GM08714 (cell line): Measurements from ENCODE around the gene CUEDC1.

ENCODE experiments used
- H3K4me3 ChIP-seq: fragments of 200-500 bp; sonication (Bioruptor generic); 2 replicates; pipeline ENCODE4 v1.5.1; 2014; ENCODE audit warnings: mild to moderate bottlenecking, low read length, inconsistent platforms
- ZNF274 ChIP-seq: IDR thresholded peaks from 2 replicates; pipeline ENCODE4 v1.6.1; 2012; ENCODE audit warnings: mild to moderate bottlenecking, low read depth, low read length

CUEDC1 gene

GRCh38 chr17:57900991-57901743 lies 54.0 kb downstream of the CUEDC1 start:
- no peak overlapping the region for H3K4me3 ChIP-seq
- TF ChIP-seq ZNF274, result no peak

DNA sequence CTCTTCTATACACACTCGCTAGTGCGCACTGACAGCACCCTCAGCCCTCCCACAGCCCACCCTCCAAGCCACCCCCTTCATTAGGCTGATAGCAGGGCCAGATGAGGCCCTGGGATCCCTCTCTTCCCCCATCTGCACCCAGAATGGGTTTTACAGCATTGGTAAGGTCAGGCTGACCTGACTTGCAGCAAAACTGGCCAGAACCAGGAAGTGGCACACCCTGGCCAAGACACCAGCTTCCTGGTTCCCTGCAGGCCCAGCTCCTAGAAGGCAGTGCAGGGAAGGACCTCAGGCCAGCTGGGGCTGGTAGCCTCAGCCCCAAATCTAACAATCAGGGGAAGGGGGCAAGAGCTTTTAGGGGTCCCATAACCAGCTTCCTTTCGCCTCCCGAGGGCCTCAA lies 55.4 kb downstream of the CUEDC1 start:
- no peak for TF ChIP-seq ZNF274
- H3K4me3 ChIP-seq, result no peak overlapping the region

- TF ChIP-seq ZNF274, result no peak
Measured at GRCh38 chr17:57899391-57899790, 55.8 kb downstream of the CUEDC1 start.

DNA sequence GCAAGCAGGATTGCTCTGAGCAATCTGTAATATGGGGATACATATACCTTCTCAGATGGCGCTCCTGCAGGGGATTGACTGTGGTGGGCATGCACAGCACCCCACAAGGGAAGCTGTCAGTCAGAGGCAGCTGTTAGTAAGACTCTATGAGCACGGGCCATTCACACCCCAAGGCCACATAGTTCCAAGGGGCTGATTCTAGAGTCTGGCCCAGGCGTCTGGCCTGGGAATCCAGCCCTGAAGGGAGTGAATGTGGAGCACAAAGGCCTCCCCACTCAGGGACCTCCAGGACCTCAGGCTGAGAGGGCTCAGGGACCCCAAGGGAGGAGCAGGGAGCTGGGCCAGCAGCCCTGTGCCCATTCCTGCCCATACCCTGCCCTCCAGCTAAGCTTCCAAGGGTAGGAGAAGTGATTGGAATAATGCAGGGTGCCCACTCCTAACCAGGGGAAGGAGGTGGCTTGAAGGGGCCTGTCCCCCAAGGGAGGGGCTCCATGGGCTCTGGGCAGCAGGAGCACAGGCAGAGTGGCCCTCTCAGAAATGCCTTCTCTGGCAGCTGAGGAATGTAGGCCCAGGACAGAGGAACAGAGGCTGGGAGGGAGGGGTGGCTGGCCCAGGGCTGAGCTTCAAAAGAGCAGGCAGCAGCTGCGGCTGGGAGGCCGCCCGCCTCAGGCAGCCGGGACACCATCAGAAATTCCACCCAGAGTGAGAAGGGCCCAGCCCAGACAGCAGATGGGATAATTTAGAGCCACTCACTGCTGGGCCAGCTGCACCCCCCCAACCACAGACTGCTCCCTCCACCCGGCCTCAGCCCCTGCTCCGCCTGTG lies 56.5 kb downstream of the CUEDC1 start:
- H3K4me3 ChIP-seq, result no peak overlapping the region
- TF ChIP-seq ZNF274, result no peak

More at GRCh38 chr17:57899391-57899790, 55.8 kb downstream of the CUEDC1 start:
- no peak overlapping the region for H3K4me3 ChIP-seq

DNA sequence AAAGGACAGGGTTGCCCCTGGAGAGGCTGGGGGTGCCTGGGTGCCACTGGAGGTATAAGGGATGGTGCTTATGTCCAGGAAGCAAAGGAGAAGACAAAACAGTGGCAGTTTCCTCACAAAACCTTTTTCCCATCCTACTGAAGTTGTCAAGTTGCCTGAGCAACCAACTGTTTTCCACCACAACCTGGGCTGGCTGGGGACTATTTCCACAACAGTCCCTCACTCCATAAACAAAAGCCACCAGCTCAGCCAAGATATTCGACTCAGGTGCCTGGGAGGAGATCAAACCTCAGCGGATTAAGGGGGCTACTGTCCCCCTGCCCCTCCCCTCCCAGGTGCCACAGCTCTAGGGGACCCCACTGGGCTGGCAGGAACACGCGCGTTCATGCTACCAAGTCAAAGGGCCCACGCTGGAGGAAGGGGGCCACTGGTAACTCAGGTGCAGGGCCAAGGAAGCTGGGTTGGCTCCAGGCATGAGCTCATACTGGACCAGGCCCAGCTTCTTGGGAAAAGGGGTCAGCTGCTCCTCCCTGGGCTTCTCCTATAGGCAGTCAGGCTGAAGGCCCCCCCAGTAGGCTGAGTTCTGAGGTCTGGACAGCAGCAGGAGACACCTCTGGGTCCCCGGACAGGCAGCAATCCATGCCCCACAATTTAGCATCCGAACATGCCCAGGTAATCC lies 59.7 kb downstream of the CUEDC1 start:
- no peak for TF ChIP-seq ZNF274
- H3K4me3 ChIP-seq, result no peak overlapping the region

GRCh38 chr17:57894848-57895247 lies 60.4 kb downstream of the CUEDC1 start:
- no peak for TF ChIP-seq ZNF274

GRCh38 chr17:57892820-57893595 lies 62.2 kb downstream of the CUEDC1 start:
- no peak overlapping the region for H3K4me3 ChIP-seq
- no peak for TF ChIP-seq ZNF274

More at GRCh38 chr17:57894848-57895247, 60.4 kb downstream of the CUEDC1 start:
- no peak overlapping the region for H3K4me3 ChIP-seq

DNA sequence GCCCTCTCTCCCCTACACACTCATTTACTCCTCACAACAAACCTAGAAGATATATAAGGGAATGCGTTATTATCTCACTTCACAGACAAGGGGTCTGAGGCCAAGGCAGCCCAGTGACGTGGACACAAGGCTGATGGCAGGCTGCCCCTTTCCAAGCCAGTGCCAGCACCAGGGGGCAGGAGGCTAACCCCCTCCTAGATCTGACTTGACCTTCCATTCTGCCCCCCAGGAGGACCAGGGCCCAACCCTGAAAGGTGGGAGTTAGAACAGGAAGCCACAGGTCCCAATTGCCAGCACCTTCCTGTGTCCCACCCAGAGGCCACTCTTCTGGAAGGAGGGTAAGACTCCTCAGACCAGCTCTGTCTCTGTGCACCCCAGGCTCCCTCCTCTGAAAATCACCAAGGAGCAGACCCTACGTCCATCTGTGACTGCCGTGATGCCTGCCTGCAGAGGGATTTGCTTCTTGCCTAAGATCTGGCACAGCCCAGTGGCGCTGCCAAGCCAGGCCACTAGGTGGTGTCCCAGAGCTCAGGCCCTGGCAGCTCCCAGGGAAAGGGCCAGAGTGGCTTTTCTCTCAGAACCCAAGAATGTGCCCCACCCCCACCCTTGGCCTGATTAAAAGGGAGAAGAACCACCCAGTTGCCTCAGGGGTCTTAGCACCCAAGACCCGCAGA lies 62.9 kb downstream of the CUEDC1 start:
- H3K4me3 ChIP-seq, result no peak overlapping the region
- no peak for TF ChIP-seq ZNF274

DNA sequence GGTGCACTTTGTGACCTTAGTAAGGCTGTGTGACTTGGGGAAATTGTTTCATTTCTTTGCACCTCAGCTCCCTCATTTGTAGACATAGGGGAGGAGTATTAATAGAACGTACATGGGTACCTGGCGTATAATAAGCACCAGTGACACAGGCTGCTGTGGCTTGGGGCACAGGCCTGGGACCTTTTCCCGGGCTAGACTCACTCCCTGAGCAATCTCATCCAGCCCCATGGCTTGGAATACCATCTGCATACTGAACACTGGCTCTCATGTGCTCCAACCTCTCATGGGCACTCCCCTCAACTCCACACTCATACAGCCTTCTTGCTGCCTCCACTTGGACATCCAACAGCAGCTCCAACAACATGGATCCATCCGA lies 64.4 kb downstream of the CUEDC1 start:
- no peak for TF ChIP-seq ZNF274

DNA sequence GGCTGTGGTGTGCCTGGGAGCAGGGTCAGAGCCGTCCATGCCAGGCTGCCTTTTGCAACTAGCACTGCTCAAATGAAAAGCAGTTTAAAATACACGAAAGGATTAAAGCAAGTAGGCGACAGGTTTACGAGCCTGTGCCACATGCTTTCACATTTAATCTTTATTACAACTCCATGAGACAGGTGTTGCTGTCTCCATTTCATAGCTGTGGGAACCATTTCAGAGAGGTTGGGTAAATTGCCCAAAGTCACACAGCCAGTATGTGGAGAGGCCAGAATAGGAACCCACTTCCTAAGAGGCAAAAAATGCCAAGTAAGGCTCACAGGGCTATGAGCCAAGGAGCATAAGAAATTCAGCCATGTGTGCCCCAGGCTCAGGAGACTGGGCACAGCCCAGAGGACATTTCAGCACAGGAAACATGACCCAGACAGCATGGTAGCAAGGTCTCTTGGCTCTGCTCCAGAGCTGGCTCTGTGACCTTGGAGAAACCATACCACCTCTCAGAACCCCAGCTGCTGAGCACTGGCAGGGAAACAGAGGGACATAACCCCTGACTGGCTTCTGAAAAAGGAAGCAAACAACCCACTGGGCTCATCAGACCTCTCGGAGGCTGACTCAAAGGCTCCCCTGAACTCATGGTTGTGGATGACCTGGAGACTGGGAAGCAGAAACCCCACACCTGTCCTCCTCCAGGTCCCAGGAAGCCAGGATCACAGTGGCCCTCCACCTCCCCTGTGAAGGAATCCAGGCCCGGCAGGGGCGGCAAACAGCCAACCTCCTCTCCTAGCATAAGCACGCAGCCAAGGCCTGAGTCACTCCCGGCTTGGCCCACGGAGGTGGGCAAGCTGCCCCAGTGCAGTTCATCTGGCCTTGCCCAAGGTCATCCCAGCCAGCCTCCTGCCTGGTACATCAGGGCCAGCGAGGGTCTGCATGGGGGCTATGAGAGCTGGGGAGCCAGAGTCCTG lies 65.0 kb downstream of the CUEDC1 start:
- H3K4me3 ChIP-seq, result no peak overlapping the region
- no peak for TF ChIP-seq ZNF274

More for the DNA sequence above, 64.4 kb downstream of the CUEDC1 start:
- no peak overlapping the region for H3K4me3 ChIP-seq

DNA sequence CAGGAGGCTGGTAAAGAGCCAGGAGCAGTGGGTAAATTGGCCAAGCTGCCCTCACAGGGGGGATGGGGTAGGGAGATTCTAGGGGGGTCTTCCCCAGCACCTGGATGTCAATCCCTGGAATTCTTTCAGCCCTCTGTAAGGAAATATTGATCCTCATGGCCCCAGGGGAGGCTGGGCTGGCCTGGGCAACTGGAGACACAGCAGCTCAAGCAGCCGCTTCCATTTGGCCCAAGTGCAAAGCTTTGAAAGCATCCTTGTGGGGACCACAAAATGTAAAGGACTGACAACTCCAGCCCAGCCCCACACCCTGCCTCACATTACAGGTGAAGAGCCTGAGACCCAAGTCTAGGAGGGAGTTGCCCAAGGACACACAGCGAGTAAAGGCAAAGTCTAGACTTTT lies 66.0 kb downstream of the CUEDC1 start:
- no peak for TF ChIP-seq ZNF274
- no peak overlapping the region for H3K4me3 ChIP-seq
